ENCODE data around the gene KCTD1. TPM values are rescaled to one million over a fixed set of nuclear protein-coding genes. Genes with fewer than 3 reads are reported as not detected.

KCTD1 gene
- total and polyA plus RNA-seq, 2 donors = 9.3 to 31.8 TPM

- H3K27ac ChIP-seq (ENCODE audit: low read depth in 1 of 2, low read length in 1 of 2) = no peak overlapping the region
- H3K27me3 ChIP-seq (ENCODE audit: control insufficient read depth in 2 of 2, insufficient read depth in 1 of 2, low read length in 1 of 2) = no peaks in the 10 kb centered on the region
- peaks cover 0 to 2% of the 10 kb centered on the region in 2 donors for H3K4me1 ChIP-seq (ENCODE audit: control insufficient read depth in 2 of 2, insufficient read depth in 2 of 2, low read length in 2 of 2)
- H3K4me3 ChIP-seq (ENCODE audit: low read length in 2 of 2) = no peak overlapping the region
- 99% methylated on average over 12 of the region's 12 CpGs for WGBS
- DNase-seq (ENCODE audit: low read depth in 6 of 9, low spot score in 9 of 9) = no peak
- no peaks in the 10 kb centered on the region for H3K36me3 ChIP-seq (ENCODE audit: control insufficient read depth in 2 of 2, insufficient read depth in 2 of 2, low read length in 1 of 2)
- no peaks in the 10 kb centered on the region for H3K9me3 ChIP-seq (ENCODE audit: control insufficient read depth in 2 of 2, insufficient read depth in 1 of 2, low read length in 1 of 2)
Observed at GRCh38 chr18:26459340-26459739, 89.0 kb downstream of the KCTD1 start.

- peaks cover 0 to 2% of the 10 kb centered on the region in 2 donors for H3K4me1 ChIP-seq (ENCODE audit: control insufficient read depth in 2 of 2, insufficient read depth in 2 of 2, low read length in 2 of 2)
- peak in 1 of 9 donors; percentile 7 for DNase-seq (ENCODE audit: low read depth in 6 of 9, low spot score in 9 of 9)
- no peaks in the 10 kb centered on the region for H3K36me3 ChIP-seq (ENCODE audit: control insufficient read depth in 2 of 2, insufficient read depth in 2 of 2, low read length in 1 of 2)
- H3K27ac ChIP-seq (ENCODE audit: low read depth in 1 of 2, low read length in 1 of 2) = no peak overlapping the region
- no peaks in the 10 kb centered on the region for H3K9me3 ChIP-seq (ENCODE audit: control insufficient read depth in 2 of 2, insufficient read depth in 1 of 2, low read length in 1 of 2)
- no peak overlapping the region for H3K4me3 ChIP-seq (ENCODE audit: low read length in 2 of 2)
- H3K27me3 ChIP-seq (ENCODE audit: control insufficient read depth in 2 of 2, insufficient read depth in 1 of 2, low read length in 1 of 2) = no peaks in the 10 kb centered on the region
- 58% methylated on average over 9 of the region's 9 CpGs for WGBS
Observed at GRCh38 chr18:26458526-26459232, 89.7 kb downstream of the KCTD1 start.

- Histone ChIP-seq H3K9me3 (ENCODE audit: control insufficient read depth in 2 of 2, insufficient read depth in 1 of 2, low read length in 1 of 2) (no peaks in the 10 kb centered on the region), H3K27me3 (ENCODE audit: control insufficient read depth in 2 of 2, insufficient read depth in 1 of 2, low read length in 1 of 2) (no peaks in the 10 kb centered on the region), H3K36me3 (ENCODE audit: control insufficient read depth in 2 of 2, insufficient read depth in 2 of 2, low read length in 1 of 2) (no peaks in the 10 kb centered on the region), H3K4me3 (ENCODE audit: low read length in 2 of 2) (no peak overlapping the region), H3K4me1 (ENCODE audit: control insufficient read depth in 2 of 2, insufficient read depth in 2 of 2, low read length in 2 of 2) (peaks cover 0 to 2% of the 10 kb centered on the region in 2 donors), H3K27ac (ENCODE audit: low read depth in 1 of 2, low read length in 1 of 2) (no peak overlapping the region)
- 96% methylated on average over 22 of the region's 22 CpGs for WGBS
- no peak for DNase-seq (ENCODE audit: low read depth in 6 of 9, low spot score in 9 of 9)
Observed at GRCh38 chr18:26457611-26458353, 90.6 kb downstream of the KCTD1 start.

DNA sequence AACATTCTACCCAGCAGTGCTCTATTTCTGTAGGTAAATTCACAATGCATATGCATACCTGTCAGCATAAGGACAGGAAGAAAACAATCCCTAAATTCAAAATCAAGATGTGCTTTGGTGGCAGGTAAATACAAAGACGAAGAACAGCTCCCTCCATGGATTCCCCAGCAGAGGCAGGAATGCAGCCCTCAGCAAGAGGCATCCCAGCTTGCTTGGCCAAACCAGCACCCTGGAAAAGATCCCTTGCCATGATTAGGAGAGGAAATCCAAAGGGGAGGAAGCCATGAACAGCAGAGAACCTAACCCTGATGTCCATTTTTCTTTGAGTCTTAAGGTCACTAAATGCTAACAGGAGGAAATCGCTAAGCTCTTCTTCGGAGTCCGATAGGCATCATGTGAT, 91.2 kb downstream of the KCTD1 start:
- H3K4me1 ChIP-seq (ENCODE audit: control insufficient read depth in 2 of 2, insufficient read depth in 2 of 2, low read length in 2 of 2) = peaks cover 0 to 2% of the 10 kb centered on the region in 2 donors
- no peaks in the 10 kb centered on the region for H3K9me3 ChIP-seq (ENCODE audit: control insufficient read depth in 2 of 2, insufficient read depth in 1 of 2, low read length in 1 of 2)
- H3K4me3 ChIP-seq (ENCODE audit: low read length in 2 of 2) = no peak overlapping the region
- no peaks in the 10 kb centered on the region for H3K27me3 ChIP-seq (ENCODE audit: control insufficient read depth in 2 of 2, insufficient read depth in 1 of 2, low read length in 1 of 2)
- no peak overlapping the region for H3K27ac ChIP-seq (ENCODE audit: low read depth in 1 of 2, low read length in 1 of 2)
- WGBS = 97% methylated on average over 4 of the region's 4 CpGs
- no peak for DNase-seq (ENCODE audit: low read depth in 6 of 9, low spot score in 9 of 9)
- no peaks in the 10 kb centered on the region for H3K36me3 ChIP-seq (ENCODE audit: control insufficient read depth in 2 of 2, insufficient read depth in 2 of 2, low read length in 1 of 2)

GRCh38 chr18:26456070-26456491, 92.3 kb downstream of the KCTD1 start:
- Histone ChIP-seq H3K27ac (ENCODE audit: low read depth in 1 of 2, low read length in 1 of 2) (no peak overlapping the region), H3K9me3 (ENCODE audit: control insufficient read depth in 2 of 2, insufficient read depth in 1 of 2, low read length in 1 of 2) (no peaks in the 10 kb centered on the region), H3K27me3 (ENCODE audit: control insufficient read depth in 2 of 2, insufficient read depth in 1 of 2, low read length in 1 of 2) (no peaks in the 10 kb centered on the region), H3K4me3 (ENCODE audit: low read length in 2 of 2) (no peak overlapping the region), H3K36me3 (ENCODE audit: control insufficient read depth in 2 of 2, insufficient read depth in 2 of 2, low read length in 1 of 2) (no peaks in the 10 kb centered on the region), H3K4me1 (ENCODE audit: control insufficient read depth in 2 of 2, insufficient read depth in 2 of 2, low read length in 2 of 2) (peaks cover 0 to 2% of the 10 kb centered on the region in 2 donors)
- no peak for DNase-seq (ENCODE audit: low read depth in 6 of 9, low spot score in 9 of 9)
- 94% methylated on average over 3 of the region's 3 CpGs for WGBS

- no peak for DNase-seq (ENCODE audit: low read depth in 6 of 9, low spot score in 9 of 9)
- WGBS = 98% methylated on average over 15 of the region's 15 CpGs
- no peak overlapping the region for H3K27ac ChIP-seq (ENCODE audit: low read depth in 1 of 2, low read length in 1 of 2)
Observed at GRCh38 chr18:26455639-26456038, 92.7 kb downstream of the KCTD1 start.

GRCh38 chr18:26454616-26455015, 93.7 kb downstream of the KCTD1 start:
- Histone ChIP-seq H3K4me3 (ENCODE audit: low read length in 2 of 2) (no peak overlapping the region), H3K36me3 (ENCODE audit: control insufficient read depth in 2 of 2, insufficient read depth in 2 of 2, low read length in 1 of 2) (no peaks in the 10 kb centered on the region), H3K4me1 (ENCODE audit: control insufficient read depth in 2 of 2, insufficient read depth in 2 of 2, low read length in 2 of 2) (no peaks in the 10 kb centered on the region), H3K27me3 (ENCODE audit: control insufficient read depth in 2 of 2, insufficient read depth in 1 of 2, low read length in 1 of 2) (no peaks in the 10 kb centered on the region), H3K27ac (ENCODE audit: low read depth in 1 of 2, low read length in 1 of 2) (no peak overlapping the region), H3K9me3 (ENCODE audit: control insufficient read depth in 2 of 2, insufficient read depth in 1 of 2, low read length in 1 of 2) (no peaks in the 10 kb centered on the region)
- WGBS = 96% methylated on average over 6 of the region's 6 CpGs
- DNase-seq (ENCODE audit: low read depth in 6 of 9, low spot score in 9 of 9) = no peak

More at GRCh38 chr18:26455639-26456038, 92.7 kb downstream of the KCTD1 start:
- no peaks in the 10 kb centered on the region for H3K36me3 ChIP-seq (ENCODE audit: control insufficient read depth in 2 of 2, insufficient read depth in 2 of 2, low read length in 1 of 2)
- no peaks in the 10 kb centered on the region for H3K9me3 ChIP-seq (ENCODE audit: control insufficient read depth in 2 of 2, insufficient read depth in 1 of 2, low read length in 1 of 2)
- H3K4me1 ChIP-seq (ENCODE audit: control insufficient read depth in 2 of 2, insufficient read depth in 2 of 2, low read length in 2 of 2) = peaks cover 0 to 2% of the 10 kb centered on the region in 2 donors
- H3K4me3 ChIP-seq (ENCODE audit: low read length in 2 of 2) = no peak overlapping the region
- H3K27me3 ChIP-seq (ENCODE audit: control insufficient read depth in 2 of 2, insufficient read depth in 1 of 2, low read length in 1 of 2) = no peaks in the 10 kb centered on the region

GRCh38 chr18:26454192-26454591, 94.2 kb downstream of the KCTD1 start:
- DNase-seq (ENCODE audit: low read depth in 6 of 9, low spot score in 9 of 9) = no peak
- Histone ChIP-seq H3K4me1 (ENCODE audit: control insufficient read depth in 2 of 2, insufficient read depth in 2 of 2, low read length in 2 of 2) (no peaks in the 10 kb centered on the region), H3K36me3 (ENCODE audit: control insufficient read depth in 2 of 2, insufficient read depth in 2 of 2, low read length in 1 of 2) (no peaks in the 10 kb centered on the region), H3K27me3 (ENCODE audit: control insufficient read depth in 2 of 2, insufficient read depth in 1 of 2, low read length in 1 of 2) (no peaks in the 10 kb centered on the region), H3K9me3 (ENCODE audit: control insufficient read depth in 2 of 2, insufficient read depth in 1 of 2, low read length in 1 of 2) (no peaks in the 10 kb centered on the region), H3K4me3 (ENCODE audit: low read length in 2 of 2) (no peak overlapping the region), H3K27ac (ENCODE audit: low read depth in 1 of 2, low read length in 1 of 2) (no peak overlapping the region)
- 98% methylated on average over 3 of the region's 3 CpGs for WGBS

- Histone ChIP-seq H3K9me3 (ENCODE audit: control insufficient read depth in 2 of 2, insufficient read depth in 1 of 2, low read length in 1 of 2) (no peaks in the 10 kb centered on the region), H3K27me3 (ENCODE audit: control insufficient read depth in 2 of 2, insufficient read depth in 1 of 2, low read length in 1 of 2) (no peaks in the 10 kb centered on the region), H3K4me3 (ENCODE audit: low read length in 2 of 2) (no peak overlapping the region), H3K36me3 (ENCODE audit: control insufficient read depth in 2 of 2, insufficient read depth in 2 of 2, low read length in 1 of 2) (no peaks in the 10 kb centered on the region), H3K27ac (ENCODE audit: low read depth in 1 of 2, low read length in 1 of 2) (no peak overlapping the region), H3K4me1 (ENCODE audit: control insufficient read depth in 2 of 2, insufficient read depth in 2 of 2, low read length in 2 of 2) (no peaks in the 10 kb centered on the region)
- DNase-seq (ENCODE audit: low read depth in 6 of 9, low spot score in 9 of 9) = no peak
- 94% methylated on average over 4 of the region's 4 CpGs for WGBS
Observed at GRCh38 chr18:26453386-26453901, 94.9 kb downstream of the KCTD1 start.

Measured in thymus (tissue), 11 donors.